PFSK-1 (cell line): ENCODE data around the gene FBXL5.

ENCODE experiments used
- FOXP2 ChIP-seq: optimal IDR thresholded peaks from 2 replicates; pipeline ENCODE3; 2011; ENCODE audit warnings: borderline replicate concordance, control low read depth, inconsistent platforms; ENCODE audit not compliant: insufficient read depth; ENCODE audit errors: extremely low read length, extremely low read depth
- POLR2AphosphoS5 ChIP-seq: IDR thresholded peaks from 2 replicates; pipeline ENCODE4 v1.6.1; 2012; ENCODE audit warnings: low read depth, mild to moderate bottlenecking, control low read depth, low read length, moderate library complexity
- REST ChIP-seq, 2 experiments: IDR thresholded peaks; 2 replicates each; pipeline versions ENCODE4 v1.6.1 to v1.8.0; 2011 to 2012; ENCODE audit warnings: low read depth in 2 of 2, low read length in 2 of 2, control low read depth in 1 of 2, inconsistent platforms in 1 of 2, mild to moderate bottlenecking in 1 of 2, moderate library complexity in 1 of 2; ENCODE audit not compliant: insufficient read depth in 1 of 2
- SIN3A ChIP-seq: IDR thresholded peaks from 2 replicates; pipeline ENCODE4 v1.6.1; 2012; ENCODE audit warnings: mild to moderate bottlenecking, low read length, moderate library complexity, borderline replicate concordance; ENCODE audit not compliant: insufficient read depth
- TAF1 ChIP-seq: IDR thresholded peaks from 2 replicates; pipeline ENCODE4 v1.6.1; 2012; ENCODE audit warnings: low read length, control low read depth, borderline replicate concordance; ENCODE audit not compliant: insufficient read depth

- TF ChIP-seq TAF1: no peak
- no peak for TF ChIP-seq POLR2AphosphoS5
- TF ChIP-seq SIN3A: no peak
- TF ChIP-seq REST (IDR thresholded peaks at IDR 0.05; ENCODE audit: insufficient read depth in 1 of 2, low read depth in 2 of 2, low read length in 2 of 2): no peak
- TF ChIP-seq FOXP2: no peak
These were observed 77.6 kb downstream of the FBXL5 start for GRCh38 chr4:15577508-15577907.
